ENCODE measurements around the gene RFX4.

The RFX4 gene

GRCh38 chr12:106753526-106753925 lies 170.7 kb downstream of the RFX4 start:
- DNase-seq (ENCODE audit: low read depth in 2 of 2) = no peak

GRCh38 chr12:106754331-106754730 lies 171.5 kb downstream of the RFX4 start:
- no peak overlapping the region for H3K4me3 ChIP-seq (replicated peaks in 1 of 2; ENCODE audit: low read depth in 2 of 2, low read length in 2 of 2)
- no peak for DNase-seq (ENCODE audit: low read depth in 2 of 2)
- no peak for TF ChIP-seq CTCF (IDR thresholded peaks at IDR 0.05; ENCODE audit: low read depth, low read length)

More at GRCh38 chr12:106753526-106753925, 170.7 kb downstream of the RFX4 start:
- H3K4me3 ChIP-seq (replicated peaks in 1 of 2; ENCODE audit: low read depth in 2 of 2, low read length in 2 of 2) = no peak overlapping the region
- TF ChIP-seq CTCF (IDR thresholded peaks at IDR 0.05; ENCODE audit: low read depth, low read length) = no peak

- no peak overlapping the region for H3K4me3 ChIP-seq (replicated peaks in 1 of 2; ENCODE audit: low read depth in 2 of 2, low read length in 2 of 2)
- no peak for TF ChIP-seq CTCF (IDR thresholded peaks at IDR 0.05; ENCODE audit: low read depth, low read length)
- no peak for DNase-seq (ENCODE audit: low read depth in 2 of 2)
Observed at GRCh38 chr12:106757623-106758348, 175.0 kb downstream of the RFX4 start.

- TF ChIP-seq CTCF (IDR thresholded peaks at IDR 0.05; ENCODE audit: low read depth, low read length) = no peak
- no peak overlapping the region for H3K4me3 ChIP-seq (replicated peaks in 1 of 2; ENCODE audit: low read depth in 2 of 2, low read length in 2 of 2)
- no peak for DNase-seq (ENCODE audit: low read depth in 2 of 2)
Observed at GRCh38 chr12:106758349-106759110, 175.7 kb downstream of the RFX4 start.

- no peak for DNase-seq (ENCODE audit: low read depth in 2 of 2)
- H3K4me3 ChIP-seq (replicated peaks in 1 of 2; ENCODE audit: low read depth in 2 of 2, low read length in 2 of 2) = no peak overlapping the region
- no peak for TF ChIP-seq CTCF (IDR thresholded peaks at IDR 0.05; ENCODE audit: low read depth, low read length)
Observed at GRCh38 chr12:106759526-106760183, 176.9 kb downstream of the RFX4 start.

GRCh38 chr12:106760184-106760531 lies 177.4 kb downstream of the RFX4 start:
- no peak overlapping the region for H3K4me3 ChIP-seq (replicated peaks in 1 of 2; ENCODE audit: low read depth in 2 of 2, low read length in 2 of 2)
- no peak for DNase-seq (ENCODE audit: low read depth in 2 of 2)
- no peak for TF ChIP-seq CTCF (IDR thresholded peaks at IDR 0.05; ENCODE audit: low read depth, low read length)

Measured in cardiac fibroblast (primary cell).